H54 (cell line): Measurements from ENCODE around the gene ARHGAP19.

Experiments used
- DNase-seq: peaks from one replicate; pipeline ENCODE4 v3.0.0; 2011; ENCODE audit warnings: low spot score, mixed read lengths; ENCODE audit not compliant: insufficient read length
- FAIRE-seq: peaks from 3 replicates; lab custom pipeline; 2011; peaks lifted over from hg19 to GRCh38; lab: Jason Lieb, UNC
- POLR2A ChIP-seq: IDR thresholded peaks from 2 replicates; pipeline ENCODE4 v1.6.1; 2011; ENCODE audit warnings: low read depth, mild to moderate bottlenecking, low read length

The ARHGAP19 gene

GRCh38 chr10:97196223-97197029 lies 96.0 kb downstream of the ARHGAP19 start:
- FAIRE-seq = no peak
- peak; percentile 84 for DNase-seq
- no peak for TF ChIP-seq POLR2A

GRCh38 chr10:97195706-97196222 lies 96.7 kb downstream of the ARHGAP19 start:
- no peak for TF ChIP-seq POLR2A
- FAIRE-seq (no peak), DNase-seq (no peak)

- TF ChIP-seq POLR2A = no peak
- no peak for FAIRE-seq
Measured at GRCh38 chr10:97192952-97193435, 99.4 kb downstream of the ARHGAP19 start.

GRCh38 chr10:97190450-97190849 lies 102.0 kb downstream of the ARHGAP19 start:
- TF ChIP-seq POLR2A = no peak
- DNase-seq (no peak), FAIRE-seq (no peak)

More at GRCh38 chr10:97192952-97193435, 99.4 kb downstream of the ARHGAP19 start:
- DNase-seq = no peak

- no peak for DNase-seq
- TF ChIP-seq POLR2A = no peak
- FAIRE-seq = no peak
Measured at GRCh38 chr10:97188261-97188711, 104.2 kb downstream of the ARHGAP19 start.

GRCh38 chr10:97186911-97187310 lies 105.5 kb downstream of the ARHGAP19 start:
- no peak for TF ChIP-seq POLR2A
- no peak for DNase-seq
- FAIRE-seq = no peak

- no peak for TF ChIP-seq POLR2A
- no peak for FAIRE-seq
- DNase-seq = no peak
Measured at GRCh38 chr10:97185326-97186058, 106.9 kb downstream of the ARHGAP19 start, which contains the start of gene SLIT1. TSS of gene SLIT1 (minus strand) at chr10:97185959. CDS start at chr10:97185674, 285 bp downstream.

- FAIRE-seq (no peak), DNase-seq (no peak)
- TF ChIP-seq POLR2A = no peak
Measured at GRCh38 chr10:97184971-97185325, 107.5 kb downstream of the ARHGAP19 start.

- no peak for DNase-seq
- FAIRE-seq = no peak
- no peak for TF ChIP-seq POLR2A
Measured at GRCh38 chr10:97183314-97183713, 109.1 kb downstream of the ARHGAP19 start.

- DNase-seq (no peak), FAIRE-seq (no peak)
- TF ChIP-seq POLR2A = no peak
Measured at GRCh38 chr10:97182288-97182990, 110.0 kb downstream of the ARHGAP19 start.

- TF ChIP-seq POLR2A = no peak
- no peak for DNase-seq
- no peak for FAIRE-seq
Measured at GRCh38 chr10:97180986-97181385, 111.5 kb downstream of the ARHGAP19 start.

GRCh38 chr10:97180363-97180755 lies 112.1 kb downstream of the ARHGAP19 start:
- DNase-seq (no peak), FAIRE-seq (no peak)
- no peak for TF ChIP-seq POLR2A

- no peak for FAIRE-seq
- no peak for TF ChIP-seq POLR2A
- no peak for DNase-seq
Measured at GRCh38 chr10:97179731-97180362, 112.6 kb downstream of the ARHGAP19 start.
